ENCODE data around the gene ITGB3BP.

The ITGB3BP gene

DNA sequence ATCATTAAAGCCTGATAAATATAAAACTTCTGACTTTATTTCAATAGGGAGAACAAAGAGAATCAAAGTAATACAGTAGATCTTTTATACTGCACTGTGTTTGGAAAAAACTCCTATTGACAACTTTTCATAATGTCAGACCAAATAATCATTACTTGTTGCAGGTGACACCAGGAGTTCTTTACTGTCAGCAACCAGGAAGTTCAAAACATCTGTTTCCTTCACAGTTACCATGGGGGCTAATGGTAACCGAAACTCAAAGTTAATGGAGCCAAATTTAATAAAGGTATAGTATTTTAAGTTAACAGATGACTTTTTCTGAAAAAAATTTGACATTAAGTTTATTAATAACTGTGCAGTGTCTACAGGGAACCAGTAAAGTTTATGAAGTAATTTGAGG lies 10.9 kb upstream of the ITGB3BP start:
- H3K27me3 ChIP-seq (ENCODE audit: control insufficient read depth, insufficient read depth, low read length): no peaks in the 10 kb centered on the region
- H2AFZ ChIP-seq: no peak overlapping the region
- no peaks in the 10 kb centered on the region for H3K36me3 ChIP-seq (ENCODE audit: control insufficient read depth, insufficient read depth, low read length)
- H3K4me1 ChIP-seq: no peaks in the 10 kb centered on the region
- no peaks in the 10 kb centered on the region for H3K79me2 ChIP-seq
- H3K27ac ChIP-seq: no peak overlapping the region
- no peaks in the 10 kb centered on the region for H3K9me3 ChIP-seq (ENCODE audit: control insufficient read depth, low read length)
- TF ChIP-seq, protein P1, sequence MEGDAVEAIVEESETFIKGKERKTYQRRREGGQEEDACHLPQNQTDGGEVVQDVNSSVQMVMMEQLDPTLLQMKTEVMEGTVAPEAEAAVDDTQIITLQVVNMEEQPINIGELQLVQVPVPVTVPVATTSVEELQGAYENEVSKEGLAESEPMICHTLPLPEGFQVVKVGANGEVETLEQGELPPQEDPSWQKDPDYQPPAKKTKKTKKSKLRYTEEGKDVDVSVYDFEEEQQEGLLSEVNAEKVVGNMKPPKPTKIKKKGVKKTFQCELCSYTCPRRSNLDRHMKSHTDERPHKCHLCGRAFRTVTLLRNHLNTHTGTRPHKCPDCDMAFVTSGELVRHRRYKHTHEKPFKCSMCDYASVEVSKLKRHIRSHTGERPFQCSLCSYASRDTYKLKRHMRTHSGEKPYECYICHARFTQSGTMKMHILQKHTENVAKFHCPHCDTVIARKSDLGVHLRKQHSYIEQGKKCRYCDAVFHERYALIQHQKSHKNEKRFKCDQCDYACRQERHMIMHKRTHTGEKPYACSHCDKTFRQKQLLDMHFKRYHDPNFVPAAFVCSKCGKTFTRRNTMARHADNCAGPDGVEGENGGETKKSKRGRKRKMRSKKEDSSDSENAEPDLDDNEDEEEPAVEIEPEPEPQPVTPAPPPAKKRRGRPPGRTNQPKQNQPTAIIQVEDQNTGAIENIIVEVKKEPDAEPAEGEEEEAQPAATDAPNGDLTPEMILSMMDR (IDR thresholded peaks at IDR 0.05): no peak
- H3K4me3 ChIP-seq (ENCODE audit: low read depth, low read length): no peak overlapping the region
- no peak overlapping the region for H3K4me2 ChIP-seq (ENCODE audit: low read length)
- H3K9ac ChIP-seq: no peak overlapping the region

DNA sequence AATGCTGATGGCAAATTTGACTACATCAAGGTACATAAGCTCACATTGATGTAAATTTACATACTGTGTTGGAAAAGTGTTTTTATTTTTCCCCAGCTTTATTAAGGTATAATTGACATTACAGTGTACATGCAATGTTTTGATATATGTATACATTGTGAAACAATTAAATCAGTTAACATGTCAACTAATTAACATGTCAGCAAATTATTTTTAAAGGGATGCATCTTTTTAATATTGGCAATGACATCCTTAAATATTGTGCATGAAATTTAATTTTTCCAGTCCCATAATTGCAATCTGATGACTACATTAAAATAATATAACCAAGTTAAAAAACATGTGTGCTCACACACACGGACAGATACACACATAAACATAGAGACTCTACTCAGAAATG lies 9.7 kb upstream of the ITGB3BP start:
- H2AFZ ChIP-seq: no peak overlapping the region
- H3K9me3 ChIP-seq (ENCODE audit: control insufficient read depth, low read length): no peaks in the 10 kb centered on the region
- TF ChIP-seq, protein P1 (IDR thresholded peaks at IDR 0.05): no peak
- no peaks in the 10 kb centered on the region for H3K27me3 ChIP-seq (ENCODE audit: control insufficient read depth, insufficient read depth, low read length)
- H3K9ac ChIP-seq: no peak overlapping the region
- no peak overlapping the region for H3K4me3 ChIP-seq (ENCODE audit: low read depth, low read length)
- no peak overlapping the region for H3K27ac ChIP-seq
- H3K4me1 ChIP-seq: no peaks in the 10 kb centered on the region
- no peaks in the 10 kb centered on the region for H3K79me2 ChIP-seq
- no peak overlapping the region for H3K4me2 ChIP-seq (ENCODE audit: low read length)
- H3K36me3 ChIP-seq (ENCODE audit: control insufficient read depth, insufficient read depth, low read length): no peaks in the 10 kb centered on the region

DNA sequence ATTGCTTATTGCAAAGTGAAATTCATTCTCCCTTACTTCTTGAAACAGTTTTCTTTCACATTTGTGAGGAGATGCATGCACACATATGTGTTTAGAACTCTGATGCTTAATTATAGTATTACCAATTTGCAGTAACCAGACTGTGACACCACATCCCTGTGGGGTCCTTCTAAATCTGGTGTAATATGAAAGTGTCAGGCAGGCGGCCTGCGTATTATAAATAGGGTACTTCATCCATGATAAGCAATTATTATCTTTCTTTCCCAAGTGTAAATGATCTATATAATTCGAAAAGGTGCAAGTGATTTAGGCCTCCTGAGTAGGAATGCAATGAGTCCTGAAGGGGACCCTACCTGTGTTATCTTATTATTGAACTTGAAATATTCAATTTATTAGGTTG lies 1.2 kb upstream of the ITGB3BP start:
- H3K4me3 ChIP-seq (ENCODE audit: low read depth, low read length): peak overlapping the region; percentile 96
- H3K79me2 ChIP-seq: peaks cover 4% of the 10 kb centered on the region
- no peak overlapping the region for H3K9ac ChIP-seq
- H3K36me3 ChIP-seq (ENCODE audit: control insufficient read depth, insufficient read depth, low read length): no peaks in the 10 kb centered on the region
- no peak overlapping the region for H3K27ac ChIP-seq
- H3K4me1 ChIP-seq: peaks cover 3% of the 10 kb centered on the region
- TF ChIP-seq, protein P1 (IDR thresholded peaks at IDR 0.05): no peak
- peak overlapping the region; percentile 78 for H2AFZ ChIP-seq
- H3K9me3 ChIP-seq (ENCODE audit: control insufficient read depth, low read length): no peaks in the 10 kb centered on the region
- H3K4me2 ChIP-seq (ENCODE audit: low read length): peak overlapping the region; percentile 80
- no peaks in the 10 kb centered on the region for H3K27me3 ChIP-seq (ENCODE audit: control insufficient read depth, insufficient read depth, low read length)

DNA sequence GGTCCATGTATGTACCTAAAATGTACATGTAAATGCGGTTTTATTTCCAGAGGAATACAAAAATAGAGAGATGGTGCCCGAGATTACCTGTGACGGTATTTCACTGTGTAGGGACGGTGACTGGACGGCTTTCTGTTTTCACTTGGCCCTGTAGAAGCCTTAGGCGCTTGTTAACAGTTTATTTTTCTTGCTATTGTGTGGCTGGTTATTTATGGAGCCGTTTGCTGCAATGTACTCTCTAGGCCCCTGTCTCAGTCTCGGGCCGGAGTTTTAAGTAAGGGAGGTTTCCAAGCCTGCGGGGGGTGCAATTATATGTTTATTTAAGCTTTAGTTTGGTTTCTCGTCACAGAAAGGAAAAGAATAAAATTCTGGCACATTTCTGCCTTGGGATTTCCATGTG lies 713 bp upstream of the ITGB3BP start:
- Histone ChIP-seq H3K27me3 (ENCODE audit: control insufficient read depth, insufficient read depth, low read length) (no peaks in the 10 kb centered on the region), H3K4me1 (peaks cover 3% of the 10 kb centered on the region), H3K27ac (peak overlapping the region; percentile 88), H3K79me2 (peaks cover 4% of the 10 kb centered on the region), H3K4me3 (ENCODE audit: low read depth, low read length) (peak overlapping the region; percentile 96), H2AFZ (peak overlapping the region; percentile 78), H3K9ac (no peak overlapping the region), H3K4me2 (ENCODE audit: low read length) (peak overlapping the region; percentile 80), H3K9me3 (ENCODE audit: control insufficient read depth, low read length) (no peaks in the 10 kb centered on the region), H3K36me3 (ENCODE audit: control insufficient read depth, insufficient read depth, low read length) (no peaks in the 10 kb centered on the region)
- TF ChIP-seq, protein P1 (IDR thresholded peaks at IDR 0.05): no peak

DNA sequence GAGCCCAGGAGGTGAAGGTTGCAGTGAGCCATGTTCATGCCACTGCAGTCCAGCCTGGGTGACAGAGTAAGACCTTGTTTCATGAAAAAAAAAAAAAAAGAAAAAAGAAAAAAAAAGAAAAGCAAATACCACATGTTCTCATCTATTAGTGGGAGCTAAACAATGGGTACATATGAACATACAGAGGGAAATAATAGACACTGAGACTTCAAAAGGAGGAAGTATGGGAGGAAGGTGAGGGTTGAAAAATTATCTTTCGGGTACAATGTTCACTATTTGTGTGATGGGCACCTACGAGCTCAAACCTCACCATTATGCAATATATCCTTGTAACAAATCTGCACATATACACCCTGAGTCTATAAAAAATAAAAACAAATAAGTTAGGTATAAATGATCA lies 6.4 kb downstream of the ITGB3BP start:
- Histone ChIP-seq H3K9me3 (ENCODE audit: control insufficient read depth, low read length) (no peaks in the 10 kb centered on the region), H3K36me3 (ENCODE audit: control insufficient read depth, insufficient read depth, low read length) (no peaks in the 10 kb centered on the region), H3K79me2 (no peaks in the 10 kb centered on the region), H2AFZ (no peak overlapping the region), H3K4me1 (no peaks in the 10 kb centered on the region), H3K27ac (no peak overlapping the region), H3K27me3 (ENCODE audit: control insufficient read depth, insufficient read depth, low read length) (no peaks in the 10 kb centered on the region), H3K4me2 (ENCODE audit: low read length) (no peak overlapping the region), H3K9ac (no peak overlapping the region), H3K4me3 (ENCODE audit: low read depth, low read length) (no peak overlapping the region)
- TF ChIP-seq, protein P1 (IDR thresholded peaks at IDR 0.05): no peak

Data from parathyroid adenoma (tissue), 2 donors.